ENCODE measurements around the gene CACNA2D3. TPM values are rescaled to one million over a fixed set of nuclear protein-coding genes. Genes with fewer than 3 reads are reported as not detected.

The CACNA2D3 gene
- total RNA-seq, 1 experiment from 2014 or later, result 0.59 TPM

DNA sequence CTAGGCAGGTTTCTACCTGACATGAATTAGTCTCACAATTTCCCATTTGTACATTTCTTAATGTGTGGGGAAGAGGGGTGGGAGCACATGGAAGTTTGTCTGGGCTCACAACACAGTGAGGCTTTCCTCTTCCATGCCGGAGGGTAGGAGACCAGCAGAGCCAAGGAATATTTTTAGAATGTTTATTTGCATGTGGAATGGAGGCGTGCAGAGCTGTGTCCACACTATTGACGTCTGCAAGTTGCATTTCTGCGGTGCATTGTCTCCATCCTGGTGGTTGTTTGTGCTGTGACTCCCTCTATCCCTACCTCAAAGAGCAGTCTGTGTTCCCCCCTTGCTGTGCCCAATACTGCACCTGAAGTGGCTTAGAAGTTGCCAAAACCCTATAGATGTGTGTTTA is 908.6 kb downstream of the CACNA2D3 start:
- no peak overlapping the region for H3K4me2 ChIP-seq
- H4K20me1 ChIP-seq (ENCODE audit: insufficient read depth), result no peaks in the 10 kb centered on the region
- H2AFZ ChIP-seq, result no peak overlapping the region
- TF ChIP-seq, protein P1, sequence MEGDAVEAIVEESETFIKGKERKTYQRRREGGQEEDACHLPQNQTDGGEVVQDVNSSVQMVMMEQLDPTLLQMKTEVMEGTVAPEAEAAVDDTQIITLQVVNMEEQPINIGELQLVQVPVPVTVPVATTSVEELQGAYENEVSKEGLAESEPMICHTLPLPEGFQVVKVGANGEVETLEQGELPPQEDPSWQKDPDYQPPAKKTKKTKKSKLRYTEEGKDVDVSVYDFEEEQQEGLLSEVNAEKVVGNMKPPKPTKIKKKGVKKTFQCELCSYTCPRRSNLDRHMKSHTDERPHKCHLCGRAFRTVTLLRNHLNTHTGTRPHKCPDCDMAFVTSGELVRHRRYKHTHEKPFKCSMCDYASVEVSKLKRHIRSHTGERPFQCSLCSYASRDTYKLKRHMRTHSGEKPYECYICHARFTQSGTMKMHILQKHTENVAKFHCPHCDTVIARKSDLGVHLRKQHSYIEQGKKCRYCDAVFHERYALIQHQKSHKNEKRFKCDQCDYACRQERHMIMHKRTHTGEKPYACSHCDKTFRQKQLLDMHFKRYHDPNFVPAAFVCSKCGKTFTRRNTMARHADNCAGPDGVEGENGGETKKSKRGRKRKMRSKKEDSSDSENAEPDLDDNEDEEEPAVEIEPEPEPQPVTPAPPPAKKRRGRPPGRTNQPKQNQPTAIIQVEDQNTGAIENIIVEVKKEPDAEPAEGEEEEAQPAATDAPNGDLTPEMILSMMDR (conservative IDR thresholded peaks at IDR 0.05), result no peak
- TF ChIP-seq EZH2 (IDR thresholded peaks at IDR 0.05; ENCODE audit: low read depth), result no peak
- no peak overlapping the region for H3K27ac ChIP-seq
- H3K9me2 ChIP-seq (ENCODE audit: insufficient read depth), result no peaks in the 10 kb centered on the region
- no TSS peak for BruUV-seq (replicated peaks)
- H3K4me1 ChIP-seq (replicated peaks; ENCODE audit: insufficient read depth), result no peaks in the 10 kb centered on the region
- intact Hi-C loops (cut with micrococcal nuclease; ENCODE audit: unreplicated experiment), result no loop called here
- CTCF ChIA-PET, result no interaction called here
- no peaks in the 10 kb centered on the region for H3K27me3 ChIP-seq (ENCODE audit: insufficient read depth, low read depth)
- no peaks in the 10 kb centered on the region for H3K9me3 ChIP-seq (ENCODE audit: insufficient read depth, low read depth)
- no peaks in the 10 kb centered on the region for H3K79me2 ChIP-seq (ENCODE audit: low read depth)
- POLR2A ChIA-PET (ENCODE audit: unreplicated experiment), result no interaction called here
- H3K4me3 ChIP-seq, result no peak overlapping the region
- H3K36me3 ChIP-seq (ENCODE audit: low read depth), result no peaks in the 10 kb centered on the region
- H3F3A ChIP-seq (ENCODE audit: insufficient read depth, low read depth), result no peaks in the 10 kb centered on the region
- DNase-seq, result no peak

DNA sequence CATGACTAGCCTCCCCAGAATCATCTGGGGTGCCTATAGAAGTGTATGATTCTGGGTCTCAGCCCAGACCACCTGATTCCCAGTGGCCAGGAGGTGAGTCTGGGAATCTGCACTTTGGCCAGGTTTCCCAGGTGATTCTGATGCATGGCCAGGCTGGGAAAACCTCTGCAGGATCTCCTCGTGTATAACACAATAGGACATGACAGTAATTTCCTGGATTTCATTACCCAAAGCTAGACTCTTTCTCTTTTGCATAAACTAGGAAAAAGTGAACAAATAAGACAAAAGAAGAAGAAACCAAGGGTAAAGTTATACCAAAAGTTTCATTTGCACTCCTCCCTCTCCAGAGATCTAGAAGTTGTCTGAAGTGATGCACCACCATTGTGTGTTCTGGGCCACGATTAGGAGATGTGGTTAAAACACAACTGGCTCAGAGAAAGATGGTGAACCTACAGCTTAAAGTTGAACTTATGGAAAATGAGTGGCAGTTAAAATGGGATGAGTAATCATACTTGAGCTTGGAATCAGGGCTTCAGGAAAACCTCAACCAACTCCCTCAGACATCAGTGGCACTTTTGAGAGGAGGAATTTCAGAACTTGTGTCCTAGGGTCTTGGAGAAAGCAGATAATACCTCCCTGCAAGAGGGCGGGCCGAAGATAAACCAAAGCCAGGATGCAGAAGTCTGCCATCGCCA is 914.7 kb downstream of the CACNA2D3 start:
- H3K27ac ChIP-seq, result no peak overlapping the region
- H3K27me3 ChIP-seq (ENCODE audit: insufficient read depth, low read depth), result no peaks in the 10 kb centered on the region
- no peak for DNase-seq
- CTCF ChIA-PET, result no interaction called here
- no peaks in the 10 kb centered on the region for H3K9me2 ChIP-seq (ENCODE audit: insufficient read depth)
- no peaks in the 10 kb centered on the region for H3K9me3 ChIP-seq (ENCODE audit: insufficient read depth, low read depth)
- no peak overlapping the region for H3K4me2 ChIP-seq
- H2AFZ ChIP-seq, result no peak overlapping the region
- no peaks in the 10 kb centered on the region for H3K4me1 ChIP-seq (replicated peaks; ENCODE audit: insufficient read depth)
- H3K4me3 ChIP-seq, result no peak overlapping the region
- no peaks in the 10 kb centered on the region for H3K79me2 ChIP-seq (ENCODE audit: low read depth)
- TF ChIP-seq, protein P1 (conservative IDR thresholded peaks at IDR 0.05), result no peak
- TF ChIP-seq EZH2 (IDR thresholded peaks at IDR 0.05; ENCODE audit: low read depth), result no peak
- no TSS peak for BruUV-seq (replicated peaks)
- no peaks in the 10 kb centered on the region for H4K20me1 ChIP-seq (ENCODE audit: insufficient read depth)
- intact Hi-C loops (cut with micrococcal nuclease; ENCODE audit: unreplicated experiment), result no loop called here
- POLR2A ChIA-PET (ENCODE audit: unreplicated experiment), result interaction anchor here (0.7 kb wide), 1 partner anchor 124 kb away, joined by 3 read pairs; no protein-coding TSS in a partner anchor
- H3F3A ChIP-seq (ENCODE audit: insufficient read depth, low read depth), result no peaks in the 10 kb centered on the region
- no peaks in the 10 kb centered on the region for H3K36me3 ChIP-seq (ENCODE audit: low read depth)

DNA sequence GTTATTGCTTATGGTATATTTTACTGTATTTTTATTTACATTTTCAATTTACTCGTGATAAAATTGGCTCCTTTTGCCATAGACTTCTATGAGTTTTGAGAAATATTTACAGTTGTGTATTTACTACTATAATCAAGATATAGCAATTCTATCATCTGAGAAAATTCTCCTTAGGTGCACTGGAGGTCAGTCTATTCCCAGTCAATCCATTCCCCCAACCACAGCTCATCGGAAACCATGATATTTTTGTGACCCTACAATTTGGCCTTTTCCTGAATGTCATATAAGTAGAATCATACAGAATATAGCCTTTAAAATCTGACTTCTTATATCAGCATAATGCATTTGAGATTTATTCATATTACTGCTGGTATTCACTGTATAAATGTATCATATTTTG is 920.2 kb downstream of the CACNA2D3 start:
- no peak for TF ChIP-seq EZH2 (IDR thresholded peaks at IDR 0.05; ENCODE audit: low read depth)
- TF ChIP-seq, protein P1 (conservative IDR thresholded peaks at IDR 0.05), result no peak
- Histone ChIP-seq H3K4me1 (replicated peaks; ENCODE audit: insufficient read depth) (no peaks in the 10 kb centered on the region), H3K27ac (no peak overlapping the region), H3K36me3 (ENCODE audit: low read depth) (no peaks in the 10 kb centered on the region), H3K27me3 (ENCODE audit: insufficient read depth, low read depth) (no peaks in the 10 kb centered on the region), H3K4me3 (no peak overlapping the region), H2AFZ (no peak overlapping the region), H3K4me2 (no peak overlapping the region), H3K79me2 (ENCODE audit: low read depth) (no peaks in the 10 kb centered on the region), H4K20me1 (ENCODE audit: insufficient read depth) (no peaks in the 10 kb centered on the region), H3K9me3 (ENCODE audit: insufficient read depth, low read depth) (no peaks in the 10 kb centered on the region), H3K9me2 (ENCODE audit: insufficient read depth) (no peaks in the 10 kb centered on the region), H3F3A (ENCODE audit: insufficient read depth, low read depth) (no peaks in the 10 kb centered on the region)
- BruUV-seq (replicated peaks), result no TSS peak
- DNase-seq, result no peak
- CTCF ChIA-PET, result no interaction called here
- intact Hi-C loops (cut with micrococcal nuclease; ENCODE audit: unreplicated experiment), result loop anchor here (5.0 to 10.0 kb wide), 2 partner anchors 320 to 442 kb away; partner anchors contain the start of gene WNT5A
- POLR2A ChIA-PET (ENCODE audit: unreplicated experiment), result no interaction called here

Measured in PC-9 (cell line).